ENCODE measurements around the gene LGALS1. TPM values are rescaled to one million over a fixed set of nuclear protein-coding genes. Genes with fewer than 3 reads are reported as not detected.

The LGALS1 gene
- polyA plus RNA-seq, 1 donor (not counting 4 experiments of a cell fraction or from before 2014, with no cell fraction given) = 2,086 TPM

DNA sequence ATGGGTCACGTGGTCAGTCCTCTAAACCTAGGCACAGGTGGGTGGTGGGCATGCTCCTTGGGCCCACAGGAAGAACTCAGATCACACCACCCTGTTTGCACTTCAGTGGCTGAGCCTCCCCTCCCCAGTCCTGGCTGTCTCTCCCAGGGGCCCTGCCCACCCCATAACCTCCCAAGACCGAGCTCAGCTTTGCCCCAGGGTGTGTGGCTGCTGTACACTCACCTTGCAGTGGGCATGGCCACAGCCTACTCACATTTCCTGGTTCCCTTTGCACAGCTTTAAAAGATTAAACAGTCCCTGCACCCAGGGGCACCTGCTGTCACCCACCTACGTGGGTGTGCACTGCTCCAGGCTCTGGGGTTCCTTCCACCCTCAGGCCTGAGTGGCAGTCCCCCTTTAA, 35.2 kb downstream of the LGALS1 start:
- DNase-seq (ENCODE audit: low read depth, low spot score) (no peak), FAIRE-seq (no peak)
- no peaks in the 10 kb centered on the region for H3K9me1 ChIP-seq (ENCODE audit: control insufficient read depth, extremely low read depth, insufficient read depth, low read length)
- TF ChIP-seq, protein P1, sequence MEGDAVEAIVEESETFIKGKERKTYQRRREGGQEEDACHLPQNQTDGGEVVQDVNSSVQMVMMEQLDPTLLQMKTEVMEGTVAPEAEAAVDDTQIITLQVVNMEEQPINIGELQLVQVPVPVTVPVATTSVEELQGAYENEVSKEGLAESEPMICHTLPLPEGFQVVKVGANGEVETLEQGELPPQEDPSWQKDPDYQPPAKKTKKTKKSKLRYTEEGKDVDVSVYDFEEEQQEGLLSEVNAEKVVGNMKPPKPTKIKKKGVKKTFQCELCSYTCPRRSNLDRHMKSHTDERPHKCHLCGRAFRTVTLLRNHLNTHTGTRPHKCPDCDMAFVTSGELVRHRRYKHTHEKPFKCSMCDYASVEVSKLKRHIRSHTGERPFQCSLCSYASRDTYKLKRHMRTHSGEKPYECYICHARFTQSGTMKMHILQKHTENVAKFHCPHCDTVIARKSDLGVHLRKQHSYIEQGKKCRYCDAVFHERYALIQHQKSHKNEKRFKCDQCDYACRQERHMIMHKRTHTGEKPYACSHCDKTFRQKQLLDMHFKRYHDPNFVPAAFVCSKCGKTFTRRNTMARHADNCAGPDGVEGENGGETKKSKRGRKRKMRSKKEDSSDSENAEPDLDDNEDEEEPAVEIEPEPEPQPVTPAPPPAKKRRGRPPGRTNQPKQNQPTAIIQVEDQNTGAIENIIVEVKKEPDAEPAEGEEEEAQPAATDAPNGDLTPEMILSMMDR (optimal IDR thresholded peaks at IDR 0.05 in 1 of 3, IDR thresholded peaks at IDR 0.05 in 1 of 3, conservative IDR thresholded peaks at IDR 0.05 in 1 of 3; ENCODE audit: extremely low read depth in 1 of 3, insufficient read depth in 2 of 3, low read length in 3 of 3) = no peak
- no peak for TF ChIP-seq EZH2 (IDR thresholded peaks at IDR 0.05; ENCODE audit: low read length)
- no peaks in the 10 kb centered on the region for H3K9me3 ChIP-seq (ENCODE audit: control insufficient read depth, low read depth, low read length)
- H4K20me1 ChIP-seq (ENCODE audit: control insufficient read depth, extremely low read depth, insufficient read depth, low read length) = no peaks in the 10 kb centered on the region
- dilution Hi-C loops (cut with MboI; ENCODE audit: extremely low pct_ligation_motif_present, low sequenced_read_pairs) = no loop called here
- peaks cover 0 to 2% of the 10 kb centered on the region in 2 experiments for H3K36me3 ChIP-seq (ENCODE audit: control insufficient read depth in 2 of 2, extremely low read depth in 1 of 2, insufficient read depth in 2 of 2, low read length in 2 of 2)
- no peak overlapping the region for H3K4me2 ChIP-seq (ENCODE audit: control insufficient read depth, extremely low read depth, insufficient read depth, low read depth, low read length)
- H3K27me3 ChIP-seq (ENCODE audit: control insufficient read depth, extremely low read depth, insufficient read depth, low read length) = no peaks in the 10 kb centered on the region
- no peak overlapping the region for H2AFZ ChIP-seq (ENCODE audit: control insufficient read depth, low read length)
- peaks cover 3% of the 10 kb centered on the region for H3K4me1 ChIP-seq (ENCODE audit: control insufficient read depth, extremely low read depth, insufficient read depth, low read length)
- H3K9ac ChIP-seq (ENCODE audit: control insufficient read depth, extremely low read depth, insufficient read depth, low read length) = no peak overlapping the region
- H3K4me3 ChIP-seq (ENCODE audit: control insufficient read depth in 2 of 3, extremely low read depth in 1 of 3, insufficient read depth in 2 of 3, low read depth in 1 of 3, low read length in 3 of 3) = no peak overlapping the region
- no peak overlapping the region for H3K27ac ChIP-seq (ENCODE audit: control insufficient read depth, insufficient read depth, low read length)
- no peaks in the 10 kb centered on the region for H3K79me2 ChIP-seq (ENCODE audit: control insufficient read depth, insufficient read depth, low read length)

DNA sequence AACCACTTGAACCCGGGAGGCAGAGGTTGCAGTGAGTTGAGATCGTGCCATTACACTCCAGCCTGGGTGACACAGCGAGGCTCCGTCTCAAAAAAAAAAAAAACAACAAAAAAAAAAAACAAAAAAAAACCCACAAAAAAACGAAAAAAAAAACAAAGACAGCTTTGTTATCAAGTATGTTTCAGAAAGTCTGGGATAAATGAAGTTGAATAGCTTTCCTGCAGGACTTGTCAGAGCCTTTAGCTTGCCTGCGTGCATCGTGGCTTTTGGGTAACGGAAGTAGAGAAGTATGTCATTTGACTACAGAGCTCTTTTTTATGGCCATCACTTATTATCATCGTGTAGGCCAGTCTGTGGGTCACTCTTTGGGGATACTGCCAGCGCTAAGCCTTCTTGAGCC, 36.1 kb downstream of the LGALS1 start:
- dilution Hi-C loops (cut with MboI; ENCODE audit: extremely low pct_ligation_motif_present, low sequenced_read_pairs) = no loop called here
- Histone ChIP-seq H3K4me1 (ENCODE audit: control insufficient read depth, extremely low read depth, insufficient read depth, low read length) (peaks cover 5% of the 10 kb centered on the region), H3K4me3 (ENCODE audit: control insufficient read depth in 2 of 3, extremely low read depth in 1 of 3, insufficient read depth in 2 of 3, low read depth in 1 of 3, low read length in 3 of 3) (no peak overlapping the region), H3K9me3 (ENCODE audit: control insufficient read depth, low read depth, low read length) (no peaks in the 10 kb centered on the region), H3K4me2 (ENCODE audit: control insufficient read depth, extremely low read depth, insufficient read depth, low read depth, low read length) (no peak overlapping the region), H3K9ac (ENCODE audit: control insufficient read depth, extremely low read depth, insufficient read depth, low read length) (no peak overlapping the region), H3K79me2 (ENCODE audit: control insufficient read depth, insufficient read depth, low read length) (no peaks in the 10 kb centered on the region), H3K9me1 (ENCODE audit: control insufficient read depth, extremely low read depth, insufficient read depth, low read length) (no peaks in the 10 kb centered on the region), H3K27ac (ENCODE audit: control insufficient read depth, insufficient read depth, low read length) (no peak overlapping the region), H3K27me3 (ENCODE audit: control insufficient read depth, extremely low read depth, insufficient read depth, low read length) (no peaks in the 10 kb centered on the region), H3K36me3 (ENCODE audit: control insufficient read depth in 2 of 2, extremely low read depth in 1 of 2, insufficient read depth in 2 of 2, low read length in 2 of 2) (peaks cover 0 to 2% of the 10 kb centered on the region in 2 experiments), H2AFZ (ENCODE audit: control insufficient read depth, low read length) (no peak overlapping the region), H4K20me1 (ENCODE audit: control insufficient read depth, extremely low read depth, insufficient read depth, low read length) (no peaks in the 10 kb centered on the region)
- TF ChIP-seq, protein P1 (optimal IDR thresholded peaks at IDR 0.05 in 1 of 3, IDR thresholded peaks at IDR 0.05 in 1 of 3, conservative IDR thresholded peaks at IDR 0.05 in 1 of 3; ENCODE audit: extremely low read depth in 1 of 3, insufficient read depth in 2 of 3, low read length in 3 of 3) = no peak
- TF ChIP-seq EZH2 (IDR thresholded peaks at IDR 0.05; ENCODE audit: low read length) = no peak
- DNase-seq (ENCODE audit: low read depth, low spot score) (no peak), FAIRE-seq (no peak)

All from keratinocyte (primary cell).